ENCODE measurements around the gene LY6G6C. TPM values are rescaled to one million over a fixed set of nuclear protein-coding genes. Genes with fewer than 3 reads are reported as not detected.

LY6G6C gene
- polyA plus RNA-seq, 3 donors = 0.27 TPM; not detected in 2

GRCh38 chr6:31752739-31753319 is 31.3 kb upstream of the LY6G6C start:
- DNase-seq = no peak
- Histone ChIP-seq H3K4me2 (replicated peaks; ENCODE audit: extremely low read depth, low read length, poor library complexity, severe bottlenecking) (no peak overlapping the region), H3K9me3 (replicated peaks in 1 of 2; ENCODE audit: control insufficient read depth in 1 of 2, insufficient read depth in 1 of 2, low read length in 2 of 2) (no peaks in the 10 kb centered on the region), H3K4me3 (replicated peaks in 1 of 3; ENCODE audit: low read depth in 2 of 3, low read length in 3 of 3) (no peak overlapping the region), H3K36me3 (replicated peaks in 1 of 2; ENCODE audit: control insufficient read depth in 1 of 2, insufficient read depth in 2 of 2, low read length in 2 of 2) (peaks cover 2 to 6% of the 10 kb centered on the region in 2 donors), H3K4me1 (ENCODE audit: control insufficient read depth in 1 of 2, insufficient read depth in 2 of 2, low read length in 2 of 2) (no peaks in the 10 kb centered on the region), H3K9ac (ENCODE audit: insufficient read depth, low read length, poor library complexity, severe bottlenecking) (no peak overlapping the region), H3K79me2 (ENCODE audit: insufficient read depth, low read length) (no peaks in the 10 kb centered on the region), H4K20me1 (ENCODE audit: insufficient read depth, low read length) (no peaks in the 10 kb centered on the region), H3K27me3 (ENCODE audit: control insufficient read depth in 2 of 2, insufficient read depth in 2 of 2, low read length in 2 of 2) (no peaks in the 10 kb centered on the region), H3K27ac (ENCODE audit: low read depth in 1 of 2, low read length in 2 of 2) (no peak overlapping the region), H2AFZ (ENCODE audit: insufficient read depth, low read depth, low read length, poor library complexity, severe bottlenecking) (no peak overlapping the region)
- peak overlapping the region in 1 of 7 donors; percentile 31 for H3K27ac Mint-ChIP-seq
- no peak overlapping the region for H3K4me3 Mint-ChIP-seq
- TF ChIP-seq CTCF (IDR thresholded peaks at IDR 0.05) = no peak
- H3K9me3 Mint-ChIP-seq = no peaks in the 10 kb centered on the region
- no peaks in the 10 kb centered on the region for H3K27me3 Mint-ChIP-seq (ENCODE audit: low read depth in 3 of 3)
- H3K36me3 Mint-ChIP-seq = peaks cover 6 to 8% of the 10 kb centered on the region in 2 donors
- intact Hi-C loops (cut with micrococcal nuclease) = no loop called here
- 88% methylated on average over 4 of the region's 8 CpGs for WGBS (ENCODE audit: insufficient coverage)
- H3K4me1 Mint-ChIP-seq = no peaks in the 10 kb centered on the region

- Mint-ChIP-seq H3K27me3 (ENCODE audit: low read depth in 3 of 3) (no peaks in the 10 kb centered on the region), H3K9me3 (no peaks in the 10 kb centered on the region), H3K36me3 (peaks cover 12 to 20% of the 10 kb centered on the region in 2 donors), H3K4me3 (no peak overlapping the region), H3K27ac (peak overlapping the region in 1 of 7 donors; percentile 25), H3K4me1 (no peaks in the 10 kb centered on the region)
- Histone ChIP-seq H3K9me3 (replicated peaks in 1 of 2; ENCODE audit: control insufficient read depth in 1 of 2, insufficient read depth in 1 of 2, low read length in 2 of 2) (no peaks in the 10 kb centered on the region), H2AFZ (ENCODE audit: insufficient read depth, low read depth, low read length, poor library complexity, severe bottlenecking) (no peak overlapping the region), H3K27ac (ENCODE audit: low read depth in 1 of 2, low read length in 2 of 2) (no peak overlapping the region), H3K27me3 (ENCODE audit: control insufficient read depth in 2 of 2, insufficient read depth in 2 of 2, low read length in 2 of 2) (no peaks in the 10 kb centered on the region), H3K79me2 (ENCODE audit: insufficient read depth, low read length) (no peaks in the 10 kb centered on the region), H3K9ac (ENCODE audit: insufficient read depth, low read length, poor library complexity, severe bottlenecking) (no peak overlapping the region), H3K4me2 (replicated peaks; ENCODE audit: extremely low read depth, low read length, poor library complexity, severe bottlenecking) (no peak overlapping the region), H4K20me1 (ENCODE audit: insufficient read depth, low read length) (no peaks in the 10 kb centered on the region), H3K4me3 (replicated peaks in 1 of 3; ENCODE audit: low read depth in 2 of 3, low read length in 3 of 3) (no peak overlapping the region), H3K4me1 (ENCODE audit: control insufficient read depth in 1 of 2, insufficient read depth in 2 of 2, low read length in 2 of 2) (no peaks in the 10 kb centered on the region), H3K36me3 (replicated peaks in 1 of 2; ENCODE audit: control insufficient read depth in 1 of 2, insufficient read depth in 2 of 2, low read length in 2 of 2) (peaks cover 2 to 15% of the 10 kb centered on the region in 2 donors)
- WGBS (ENCODE audit: insufficient coverage) = 98% methylated on average over 6 of the region's 7 CpGs
- TF ChIP-seq CTCF (IDR thresholded peaks at IDR 0.05) = no peak
- no peak for DNase-seq
- intact Hi-C loops (cut with micrococcal nuclease) = no loop called here
These were observed 29.0 kb upstream of the LY6G6C start for GRCh38 chr6:31750411-31751022.

Measured in CD14-positive monocyte (primary cell).